GM12878 (cell line): ENCODE results near the gene JAKMIP1. TPM values are rescaled to one million over a fixed set of nuclear protein-coding genes. Genes with fewer than 3 reads are reported as not detected.

Experiments
- ATAC-seq: fragments of 200-7000 bp; cut with Tn5 transposase; 3 replicates; pipeline ENCODE4 v1.9.1; 2020; ENCODE audit warnings: mild to moderate bottlenecking, moderate library complexity
- BruUV-seq: library from RNA; stranded (reverse); fragments of 400-500 nt; replicated peaks from 2 replicates; lab custom pipeline; 2021; lab: Mats Ljungman, UMichigan
- CTCF ChIA-PET: fragments of 300-600 bp; sonication (Branson Sonifier 250); formaldehyde crosslinking; extraction: SDS; loops from one replicate; lab custom pipeline; 2021; ENCODE audit warnings: inconsistent platforms; lab: Yijun Ruan, JAX
- POLR2A ChIA-PET: fragments of 350-600 bp; formaldehyde crosslinking; extraction: SDS; loops from one replicate; lab custom pipeline; 2021; ENCODE audit warnings: inconsistent platforms; lab: Charles Lee
- RAD21 ChIA-PET: fragments of 300-600 bp; sonication (Branson Sonifier 250); formaldehyde crosslinking; loops from one replicate; lab custom pipeline; 2023; ENCODE audit warnings: antibody characterized with exemption; ENCODE audit not compliant: unreplicated experiment; lab: Charles Lee
- SMC1A ChIA-PET: fragments of 300-600 bp; sonication (Branson Sonifier 250); formaldehyde crosslinking; loops from one replicate; lab custom pipeline; 2023; ENCODE audit not compliant: unreplicated experiment, uncharacterized antibody; lab: Charles Lee
- DNase-seq: peaks from one replicate; pipeline ENCODE4 v3.0.0-alpha.2; 2011; ENCODE audit warnings: low read depth, low spot score
- FAIRE-seq: peaks from 3 replicates; lab custom pipeline; 2011; peaks lifted over from hg19 to GRCh38; lab: Jason Lieb, UNC
- H2AFZ ChIP-seq: 2 replicates; pipeline ENCODE4 v1.6.0; 2011; ENCODE audit warnings: low read depth, low read length, control low read depth; ENCODE audit not compliant: control insufficient read depth
- H3K27ac ChIP-seq: 2 replicates; pipeline ENCODE4 v1.5.1; 2011; ENCODE audit warnings: control low read depth; ENCODE audit not compliant: control insufficient read depth, insufficient read depth
- H3K27me3 ChIP-seq, 2 experiments: replicated peaks in 1 of 2; 2 replicates each; pipeline versions ENCODE4 v1.6.0 to v1.6.1; 2011; ENCODE audit warnings: low read length in 1 of 2; ENCODE audit not compliant: control insufficient read depth in 2 of 2, insufficient read depth in 2 of 2
- H3K36me3 ChIP-seq, 2 experiments: 2 replicates each; pipeline ENCODE4 v1.5.1; 2011; ENCODE audit warnings: low read length in 1 of 2; ENCODE audit not compliant: control insufficient read depth in 2 of 2, insufficient read depth in 2 of 2
- H3K4me1 ChIP-seq: 2 replicates; pipeline ENCODE4 v1.6.1; 2011; ENCODE audit warnings: mild to moderate bottlenecking, low read length, moderate library complexity, mixed read lengths; ENCODE audit not compliant: control insufficient read depth, insufficient read depth
- H3K4me2 ChIP-seq: 2 replicates; pipeline ENCODE4 v1.6.0; 2011; ENCODE audit warnings: control low read depth; ENCODE audit not compliant: control insufficient read depth, insufficient read depth
- H3K4me3 ChIP-seq: fragments of 200-600 bp; sonication (generic); 2 replicates; pipeline ENCODE4 v1.5.1; 2016
- H3K79me2 ChIP-seq: 2 replicates; pipeline ENCODE4 v1.6.0; 2011; ENCODE audit warnings: low read length; ENCODE audit not compliant: control insufficient read depth, insufficient read depth
- H3K9ac ChIP-seq: 2 replicates; pipeline ENCODE4 v1.8.0; 2011; ENCODE audit warnings: low read length, control low read depth, mixed read lengths; ENCODE audit not compliant: control insufficient read depth, insufficient read depth
- H3K9me3 ChIP-seq: replicated peaks from 3 replicates; pipeline ENCODE4 v1.5.1; 2011; ENCODE audit warnings: mild to moderate bottlenecking, low read length; ENCODE audit not compliant: control insufficient read depth, insufficient read depth
- H4K20me1 ChIP-seq: 2 replicates; pipeline ENCODE4 v1.6.0; 2011; ENCODE audit not compliant: control insufficient read depth, insufficient read depth
- CREM ChIP-seq: IDR thresholded peaks from 2 replicates; pipeline ENCODE4 v1.6.1; 2014; ENCODE audit warnings: antibody characterized with exemption, low read depth
- FOXM1 ChIP-seq: IDR thresholded peaks from 2 replicates; pipeline ENCODE4 v1.6.1; 2012; ENCODE audit warnings: low read depth, mild to moderate bottlenecking, inconsistent platforms, low read length, moderate library complexity
- IKZF1 ChIP-seq: fragments of 450-650 bp; conservative IDR thresholded peaks from 2 replicates; pipeline ENCODE4 v1.6.1; 2017; ENCODE audit warnings: antibody characterized with exemption, mild to moderate bottlenecking
- IKZF2 ChIP-seq, 2 experiments: fragments of 450-650 bp; IDR thresholded peaks; 2 replicates each; pipeline ENCODE4 v1.6.1; 2017; ENCODE audit warnings: mild to moderate bottlenecking in 2 of 2, moderate library complexity in 2 of 2
- IRF4 ChIP-seq: IDR thresholded peaks from 2 replicates; pipeline ENCODE4 v1.6.1; 2011; ENCODE audit warnings: low read depth, low read length
- IRF5 ChIP-seq: fragments of 450-650 bp; IDR thresholded peaks from 2 replicates; pipeline ENCODE4 v1.6.1; 2017; ENCODE audit warnings: borderline replicate concordance
- MEF2B ChIP-seq: fragments of 450-650 bp; IDR thresholded peaks from 2 replicates; pipeline ENCODE4 v1.6.1; 2018; ENCODE audit warnings: mild to moderate bottlenecking, moderate library complexity; ENCODE audit not compliant: partially characterized antibody, poor library complexity, severe bottlenecking
- RAD21 ChIP-seq: IDR thresholded peaks from 2 replicates; pipeline ENCODE4 v1.6.1; 2011; ENCODE audit warnings: mild to moderate bottlenecking, low read depth, low read length, moderate library complexity; ENCODE audit not compliant: insufficient read depth
- RB1 ChIP-seq: fragments of 450-650 bp; formaldehyde crosslinking; IDR thresholded peaks from 2 replicates; pipeline ENCODE4 v1.6.1; 2017; ENCODE audit warnings: mild to moderate bottlenecking, borderline replicate concordance
- SUZ12 ChIP-seq: fragments of 200-600 bp; sonication (generic); IDR thresholded peaks from one replicate; pipeline ENCODE4 v1.6.1; 2018; ENCODE audit warnings: antibody characterized with exemption, mild to moderate bottlenecking; ENCODE audit not compliant: unreplicated experiment
- ZBTB11 ChIP-seq: fragments of 450-650 bp; formaldehyde crosslinking; IDR thresholded peaks from 2 replicates; pipeline ENCODE4 v1.5.0; 2022; ENCODE audit warnings: mild to moderate bottlenecking, missing genetic modification characterization
- ZBTB40 ChIP-seq: fragments of 450-650 bp; IDR thresholded peaks from 2 replicates; pipeline ENCODE4 v1.6.1; 2016; ENCODE audit warnings: mild to moderate bottlenecking, moderate library complexity, borderline replicate concordance
- WGBS: methylation state at CpG from one replicate; pipeline ENCODE4 v1.1.6; 2016; ENCODE audit warnings: low lambda C conversion rate; ENCODE audit not compliant: insufficient replicate concordance, insufficient coverage; ENCODE audit errors: missing lambda C conversion rate; 5-methylcytosine and 5-hydroxymethylcytosine counted together
- in situ Hi-C: fragments of 300-500 bp; cut with MboI; formaldehyde crosslinking; loops from 9 replicates; pipeline ENCODE4 v1.14.3; 2018; ENCODE audit warnings: mixed read lengths
- intact Hi-C: fragments of 100-400 bp; cut with micrococcal nuclease; formaldehyde crosslinking; loops from one replicate; pipeline ENCODE4 v1.14.2; 2022; ENCODE audit not compliant: unreplicated experiment
- polyA plus RNA-seq, 11 experiments: library from polyadenylated mRNA; depleted of rRNA in 4 of 11; unstranded in 6 of 11; stranded (reverse) in 5 of 11; fragments of >200 nt; fragmentation: Nextera tagmentation in 4 of 11; fragmentation: Illumina TruSeq in 1 of 11; extraction: Ambion mirVana in 4 of 11; extraction: Trizol in 1 of 11; gene quantifications; 1 replicate in 1 of 11; 2 replicates in 10 of 11; pipeline versions ENCODE4 v1.2.1 to v1.2.3, GENCODE V29; 2011 to 2016; ENCODE audit warnings: inconsistent platforms in 2 of 11, missing spikeins in 2 of 11, low read depth in 1 of 11
- total RNA-seq, 4 experiments: library from RNA; depleted of rRNA in 3 of 4; stranded (reverse); fragments of >200 nt in 3 of 4; fragmentation: Illumina TruSeq in 1 of 4; extraction: Trizol in 1 of 4; gene quantifications; 2 replicates each; pipeline versions ENCODE4 v1.2.1 to v1.2.3, GENCODE V29; 2013 to 2021

Gene JAKMIP1
- total and polyA plus RNA-seq, 10 of the 15 experiments (the other 5 are each of a cell fraction or from before 2014, with no cell fraction given) = 0.52 to 16.7 (median 12.3) TPM

GRCh38 chr4:6012200-6012599 is 188.1 kb downstream of the JAKMIP1 start (continued):
- no peak for TF ChIP-seq ZBTB40
- TF ChIP-seq SUZ12 = no peak
- no peak for TF ChIP-seq FOXM1

GRCh38 chr4:6011686-6012085 is 188.7 kb downstream of the JAKMIP1 start:
- WGBS = 24% methylated on average over 8 of the region's 8 CpGs
- in situ Hi-C loops = no loop called here
- TF ChIP-seq IKZF1 (no peak), IRF4 (no peak), CREM (no peak), IKZF2 (IDR thresholded peaks at IDR 0.05) (no peak), RAD21 (no peak), RB1 (no peak), ZBTB11 (no peak), MEF2B (no peak), IRF5 (no peak)

More at GRCh38 chr4:6011686-6012085, 188.7 kb downstream of the JAKMIP1 start:
- Histone ChIP-seq H3K4me3 (no peak overlapping the region), H3K4me1 (no peaks in the 10 kb centered on the region), H4K20me1 (no peaks in the 10 kb centered on the region), H3K9me3 (no peaks in the 10 kb centered on the region), H3K36me3 (no peaks in the 10 kb centered on the region), H2AFZ (no peak overlapping the region), H3K9ac (no peak overlapping the region), H3K79me2 (no peaks in the 10 kb centered on the region), H3K4me2 (no peak overlapping the region), H3K27ac (no peak overlapping the region), H3K27me3 (peaks cover 0 to 1% of the 10 kb centered on the region in 2 experiments; a peak in 2 of 4 replicates)
- ChIA-PET RAD21 (no interaction called here), CTCF (interaction anchor here (1.7 to 3.1 kb wide), 4 partner anchors 9 to 320 kb away, joined by 4 to 13 read pairs (median 8); no protein-coding TSS in a partner anchor), POLR2A (no interaction called here), SMC1A (no interaction called here)
- ATAC-seq (no peak), DNase-seq (no peak), FAIRE-seq (no peak)
- no TSS peak for BruUV-seq
- intact Hi-C loops = no loop called here
